Activated CD4-positive, alpha-beta T cell treated with anti-CD3 and anti-CD28 coated beads for 24 hours (primary cell): ENCODE measurements around the gene XIRP1.

Source experiments
- DNase-seq, 2 donors: peaks; one replicate each; pipeline ENCODE4 v3.0.0-alpha.2; 2020; ENCODE audit warnings: low read depth in 2 of 2

The XIRP1 gene

DNA sequence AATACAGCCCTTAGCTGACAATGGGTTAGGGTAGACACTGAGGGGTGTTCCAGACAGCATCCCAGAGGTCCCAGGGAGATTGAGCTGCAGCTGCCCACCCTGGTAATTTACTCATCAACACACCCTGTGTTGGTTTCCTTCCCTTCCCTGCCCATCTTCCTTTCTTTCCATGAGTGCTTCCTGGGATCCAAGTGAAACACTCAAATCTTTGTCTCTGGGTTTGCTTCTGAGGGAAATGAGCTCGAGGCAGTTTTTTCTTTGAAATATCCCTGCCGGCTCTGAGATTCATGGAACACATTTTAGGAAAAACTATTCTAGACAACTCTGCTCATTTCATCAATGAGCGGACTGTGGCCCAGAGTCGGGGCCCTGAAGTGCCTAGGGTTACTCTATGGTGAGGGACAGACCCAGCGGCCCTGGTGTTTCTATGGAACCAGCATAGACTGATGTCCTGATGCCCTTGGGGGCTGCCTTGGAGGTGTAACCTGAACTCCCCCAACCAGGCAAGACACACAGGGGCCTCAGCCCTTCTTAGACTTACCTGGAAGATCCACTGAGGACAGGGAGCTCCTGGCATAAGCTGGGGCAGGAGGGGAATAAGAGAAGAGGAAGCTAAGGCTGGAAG, 24.1 kb downstream of the XIRP1 start:
- no peak for DNase-seq

DNA sequence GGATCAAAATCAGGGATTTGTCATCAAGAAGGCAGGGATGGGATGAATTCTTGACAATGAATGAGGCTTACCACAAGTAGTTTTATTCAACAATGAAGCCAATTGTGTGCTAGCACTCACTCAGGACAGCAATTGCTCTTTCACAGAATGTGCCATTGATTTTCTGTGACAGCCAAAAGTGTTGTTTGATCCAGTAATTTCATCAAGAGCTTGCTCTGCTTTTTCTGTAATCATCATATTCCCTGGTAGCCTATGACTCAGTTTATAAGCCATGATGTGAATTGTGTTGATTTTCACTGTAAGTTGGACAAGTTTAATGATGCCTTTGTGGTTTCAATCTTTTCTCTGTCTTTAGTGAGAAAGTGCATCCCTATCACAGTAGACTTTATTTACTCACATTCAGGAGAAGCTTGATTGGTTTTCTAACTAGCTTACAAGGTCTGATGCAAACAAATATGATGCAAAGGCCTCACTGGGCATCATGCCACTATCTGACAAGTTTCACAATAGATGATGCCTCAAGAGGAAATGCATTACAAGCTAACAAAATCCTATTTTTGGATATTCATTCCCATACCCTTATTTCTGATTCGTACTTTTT, 25.4 kb downstream of the XIRP1 start:
- no peak for DNase-seq

DNA sequence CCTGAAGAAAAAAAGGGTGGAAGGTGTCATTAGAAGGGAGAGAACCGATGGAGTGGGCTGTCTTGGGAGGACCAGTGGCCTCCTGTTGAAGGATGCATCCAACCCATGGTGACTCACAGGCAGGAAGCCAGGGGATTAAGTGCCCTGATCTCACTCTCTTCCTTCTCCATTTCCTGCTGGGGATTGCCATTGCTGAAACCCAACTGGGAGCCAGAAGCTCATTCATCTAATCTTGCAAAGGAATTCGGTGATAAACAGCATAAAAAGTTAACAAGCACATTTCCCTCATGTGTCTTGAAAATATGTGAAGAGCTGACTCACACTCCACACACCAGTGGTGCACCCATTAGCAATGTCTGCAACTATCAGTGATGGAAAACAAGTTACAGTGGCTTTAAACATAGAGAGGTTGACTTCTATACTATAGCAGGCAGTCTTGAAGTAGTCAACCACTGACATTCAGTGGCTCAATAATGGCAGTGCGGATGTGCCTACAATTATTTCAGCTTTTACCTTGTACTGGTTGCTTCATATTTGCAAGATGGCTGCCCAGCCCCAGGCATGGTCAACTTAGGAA, 26.2 kb downstream of the XIRP1 start:
- no peak for DNase-seq

DNA sequence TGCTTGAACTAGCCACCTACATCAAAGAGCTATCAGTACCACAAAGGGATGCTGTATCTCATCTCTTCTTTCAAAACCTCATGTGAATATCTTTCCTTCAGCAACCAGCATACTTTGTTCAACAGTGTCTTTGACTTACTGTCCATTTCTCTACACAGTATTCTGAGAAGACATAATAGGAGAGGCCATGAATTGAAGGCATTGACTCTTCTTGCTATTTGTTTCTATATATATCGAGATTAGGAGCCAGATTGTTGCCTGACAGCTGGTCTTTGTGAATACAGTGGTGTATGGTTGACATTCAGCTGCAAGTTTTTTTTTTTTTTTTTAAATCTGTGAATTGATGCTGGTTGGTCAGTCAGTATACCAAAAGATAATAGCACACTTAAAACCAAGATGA, 26.9 kb downstream of the XIRP1 start:
- DNase-seq, result no peak

DNA sequence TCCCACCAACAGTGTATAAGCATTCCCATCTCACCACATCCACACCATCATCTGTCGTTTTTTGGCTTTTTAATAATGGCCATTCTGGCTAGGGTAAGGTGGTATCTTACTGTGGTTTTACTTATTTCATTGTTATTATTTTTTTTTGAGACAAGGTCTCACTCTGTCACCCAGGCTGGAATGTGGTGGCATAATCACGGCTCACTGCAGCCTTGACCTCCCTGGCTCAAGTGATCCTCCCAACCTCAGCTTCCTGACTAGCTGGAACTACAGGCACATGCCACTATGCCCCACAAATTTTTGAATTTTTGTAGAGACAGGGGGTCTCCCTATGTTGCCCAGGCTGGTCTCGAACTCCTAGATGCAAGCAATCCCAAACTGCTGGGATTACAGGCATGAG, 28.0 kb downstream of the XIRP1 start:
- no peak for DNase-seq

DNA sequence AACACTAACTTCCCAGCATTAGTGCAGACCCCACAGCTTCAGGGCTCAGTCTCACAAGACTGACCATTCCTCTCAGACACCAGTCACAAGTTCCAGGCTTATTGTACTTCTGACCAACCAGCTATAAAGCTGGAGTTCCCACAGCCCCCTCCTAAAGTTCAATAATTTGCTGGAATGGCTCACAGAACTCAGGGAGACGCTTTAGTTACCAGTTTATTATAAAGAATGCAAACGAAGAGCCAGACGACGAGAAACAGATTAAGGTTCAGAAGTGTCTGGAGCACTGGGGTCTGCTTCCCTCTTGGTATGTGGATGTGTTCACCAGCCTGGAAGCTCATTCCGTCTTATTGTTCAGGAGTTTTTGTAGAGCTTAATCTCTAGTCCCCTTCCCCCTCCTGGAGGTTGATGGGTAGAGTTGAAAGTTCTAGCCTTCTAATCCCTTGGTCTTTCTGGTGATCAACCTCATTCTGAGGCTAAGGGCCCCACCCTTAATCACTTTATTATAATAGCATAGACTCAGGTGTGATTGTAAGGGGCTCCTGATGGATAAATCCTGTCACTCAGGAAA, 34.2 kb downstream of the XIRP1 start:
- DNase-seq, result no peak

DNA sequence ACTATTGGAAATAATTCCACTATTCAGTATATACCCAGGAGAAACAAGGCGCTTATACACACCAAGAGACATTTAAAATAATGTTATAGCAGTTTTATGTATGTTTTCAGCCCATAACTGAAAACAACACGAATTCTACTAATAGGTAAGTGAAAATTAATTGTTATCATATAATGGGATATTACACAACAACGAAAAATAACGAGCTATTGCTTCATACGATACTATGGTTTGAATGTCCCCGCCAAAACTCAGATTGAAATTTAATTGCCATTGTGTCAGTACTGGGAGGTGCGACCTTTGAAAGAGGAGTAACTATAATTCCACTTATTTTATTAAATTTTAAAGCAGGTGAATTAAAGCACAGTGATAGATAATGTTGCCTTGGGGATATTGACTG, 35.0 kb downstream of the XIRP1 start:
- no peak for DNase-seq

DNA sequence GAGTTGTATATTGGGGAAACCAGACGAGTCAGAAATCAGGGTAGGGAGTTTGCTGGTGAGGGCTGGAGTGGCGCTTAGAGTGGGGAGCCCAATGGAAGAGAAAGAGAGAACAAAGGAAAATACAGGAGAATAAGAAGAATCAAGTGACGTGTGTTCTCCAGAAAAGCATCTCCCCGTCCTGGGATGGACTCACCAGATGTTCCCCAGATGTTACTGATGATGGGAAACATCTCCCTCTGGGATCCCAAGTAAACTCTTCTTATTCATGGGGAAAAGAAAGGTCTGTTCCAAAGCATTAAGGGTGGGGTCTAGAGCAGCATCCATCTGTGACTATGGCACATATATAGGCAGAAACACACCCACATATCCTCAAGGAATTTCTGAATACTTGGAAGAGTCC, 36.0 kb downstream of the XIRP1 start:
- no peak for DNase-seq

DNA sequence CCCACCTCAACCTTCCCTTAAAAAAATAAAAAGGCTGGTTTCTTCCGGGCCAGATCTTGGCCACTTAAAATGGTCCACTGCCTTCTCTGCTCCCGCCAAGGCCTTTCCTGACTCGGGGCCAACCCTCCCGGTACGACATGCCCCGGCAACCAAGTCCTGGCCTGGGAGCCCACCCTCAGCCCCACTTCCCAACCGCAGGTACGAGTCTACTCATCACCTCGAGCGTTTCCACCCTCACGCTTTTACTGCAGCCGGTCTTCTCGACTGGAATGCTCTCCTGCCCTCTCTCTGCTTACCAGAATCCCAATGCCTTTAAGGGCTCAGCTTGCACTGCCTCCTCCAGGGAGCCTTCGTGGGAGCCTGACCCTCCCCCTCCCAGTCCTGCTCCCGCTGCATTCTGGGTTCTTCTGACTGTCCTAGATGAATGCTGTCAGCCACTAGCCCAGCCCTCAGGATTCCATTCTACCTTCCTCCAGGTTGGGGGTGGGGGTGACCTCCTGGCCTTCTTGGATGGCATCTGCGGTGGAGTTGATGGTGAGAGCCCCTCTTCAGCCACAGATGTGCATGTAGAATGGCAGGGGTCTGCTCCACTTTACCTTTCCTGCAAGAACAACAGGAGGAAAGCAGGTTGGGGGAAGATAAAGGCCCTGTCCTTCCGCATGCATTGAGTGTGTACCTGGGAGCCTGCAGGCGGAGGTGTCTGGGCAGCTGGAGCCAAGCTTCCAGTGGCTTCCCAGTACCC, 37.9 kb downstream of the XIRP1 start:
- no peak for DNase-seq

DNA sequence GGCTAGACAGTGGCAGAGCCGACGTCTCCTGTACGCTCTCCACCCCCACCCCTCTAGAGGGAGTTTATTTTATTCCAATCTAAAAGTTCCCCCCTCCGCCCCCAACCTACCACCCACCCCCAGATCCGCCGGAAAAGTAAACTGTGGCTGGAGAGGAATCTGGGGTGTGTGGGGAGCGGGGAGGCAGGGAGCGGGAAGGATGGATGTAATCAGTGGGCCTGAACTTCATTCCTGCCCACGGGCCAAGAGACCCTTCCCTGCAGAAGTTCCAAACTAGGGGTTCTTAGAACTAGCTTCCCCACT, 38.5 kb downstream of the XIRP1 start:
- no peak for DNase-seq

DNA sequence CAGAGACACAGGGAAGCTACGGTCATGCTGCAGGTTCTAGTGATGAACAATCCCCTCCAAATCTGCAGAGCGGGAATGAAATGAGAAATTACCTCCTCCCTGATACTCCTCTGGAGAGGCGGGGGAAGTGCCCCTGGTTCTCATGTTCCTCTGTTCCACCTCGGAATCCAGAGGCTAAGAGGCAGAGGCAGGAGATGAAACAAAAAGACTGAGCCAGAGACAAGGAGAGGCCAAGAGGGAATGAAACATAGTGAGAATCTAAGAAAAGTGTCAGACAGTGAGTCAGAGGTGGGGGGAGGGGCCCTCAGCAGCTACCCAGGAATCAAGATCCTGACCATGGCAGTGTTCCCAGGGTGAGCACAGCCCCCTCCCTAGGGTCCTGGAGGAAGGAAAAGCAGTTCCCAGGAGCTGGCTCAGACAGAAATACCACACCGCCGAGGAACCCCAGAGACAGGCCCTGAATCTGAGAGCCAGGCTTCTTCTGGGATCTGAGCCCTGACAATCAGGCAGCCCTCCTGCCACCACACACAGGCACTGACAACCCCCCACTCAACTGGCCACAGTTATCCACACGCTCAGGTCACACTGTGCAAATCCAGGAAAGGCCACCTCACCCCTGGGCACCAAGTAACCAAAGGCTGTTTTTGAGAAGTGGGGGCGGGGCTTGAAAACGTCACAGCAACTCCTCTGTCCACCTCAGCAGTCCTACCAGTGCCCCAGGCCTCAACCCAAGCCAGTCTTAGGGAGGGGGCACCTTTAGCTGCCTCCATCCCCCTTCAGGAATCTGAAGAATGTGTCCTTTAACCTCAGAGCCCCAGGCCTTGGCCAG, 41.4 kb downstream of the XIRP1 start:
- peak; percentile 63 to 66 for DNase-seq

DNA sequence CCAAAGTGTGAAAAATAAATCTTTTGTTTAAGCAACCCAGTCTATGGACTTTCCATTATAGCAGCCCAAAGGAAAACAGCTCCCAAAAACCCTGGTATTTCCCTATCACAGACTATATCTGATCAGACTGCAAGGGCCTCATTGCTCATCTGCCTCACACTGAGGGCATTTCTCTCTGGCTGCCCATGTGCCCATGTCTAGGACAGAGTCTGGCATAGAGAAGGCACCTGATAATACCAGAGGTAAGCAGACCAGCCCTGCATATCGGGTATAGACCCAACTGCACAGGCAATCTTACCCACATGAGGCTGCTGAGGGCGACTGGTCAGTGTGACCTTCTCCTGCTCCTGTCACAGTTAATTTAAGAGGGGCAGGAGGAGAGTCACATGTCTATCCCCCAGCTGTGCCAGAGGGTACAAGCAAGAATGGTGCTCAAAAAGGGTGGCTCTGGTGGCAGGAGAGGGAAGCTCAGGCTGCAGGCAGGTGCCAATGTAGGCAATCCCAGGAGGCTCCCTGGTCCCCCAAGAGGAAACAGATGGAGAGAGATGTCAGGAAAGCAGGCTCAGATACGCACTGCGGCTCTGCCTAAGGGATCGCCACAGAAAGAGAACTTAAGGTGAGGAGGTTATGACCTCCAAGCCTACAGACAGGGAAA, 42.1 kb downstream of the XIRP1 start:
- DNase-seq, result no peak

DNA sequence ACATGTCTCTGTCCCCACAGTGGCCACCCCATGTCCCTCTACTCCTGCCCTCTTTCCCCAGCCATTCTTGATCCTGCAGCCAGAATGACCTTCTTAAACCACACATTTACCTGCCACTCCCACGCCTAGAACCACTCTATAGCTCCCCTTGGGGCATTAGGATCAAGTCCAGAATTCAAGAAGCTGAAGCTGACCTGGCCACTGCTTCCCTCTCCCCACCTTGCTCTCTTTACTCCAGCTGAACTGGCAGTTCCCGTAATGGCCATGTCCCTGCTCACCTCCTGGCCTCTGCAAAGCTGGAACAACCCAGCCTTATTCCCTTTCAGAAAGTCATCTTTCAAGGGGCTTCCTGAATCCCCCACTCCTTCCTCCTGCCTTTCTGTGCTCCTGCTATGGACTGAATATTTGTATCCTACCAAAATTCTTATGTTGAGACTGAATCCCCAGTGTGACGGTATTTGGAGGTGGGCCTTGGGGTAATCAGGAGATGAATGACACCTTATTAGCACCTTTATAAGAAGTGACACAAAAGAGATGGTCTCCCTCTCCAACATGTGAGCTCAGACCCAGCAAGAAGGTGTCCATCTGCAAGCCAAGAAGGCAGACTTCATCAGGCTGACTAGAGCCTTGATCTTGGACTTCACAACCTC, 42.8 kb downstream of the XIRP1 start:
- DNase-seq, result no peak

DNA sequence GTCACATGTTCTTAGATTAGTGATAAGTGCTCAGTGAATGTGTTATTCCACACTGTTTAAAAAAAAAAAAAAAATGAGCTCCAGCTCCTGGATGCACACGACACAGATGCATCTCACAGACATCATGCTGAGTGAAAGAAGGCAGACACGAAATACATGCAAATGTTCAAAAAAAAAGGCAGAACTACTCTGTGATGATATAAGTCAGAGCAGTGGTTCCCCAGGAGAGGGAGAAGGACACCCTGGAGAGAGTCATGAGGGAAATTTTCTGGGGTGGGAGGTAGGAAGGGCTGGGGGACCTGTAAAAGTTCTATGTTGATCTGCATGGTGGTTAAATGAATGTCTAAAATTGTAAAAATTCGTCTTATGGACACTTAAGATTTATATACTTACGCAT, 43.3 kb downstream of the XIRP1 start:
- DNase-seq, result no peak

DNA sequence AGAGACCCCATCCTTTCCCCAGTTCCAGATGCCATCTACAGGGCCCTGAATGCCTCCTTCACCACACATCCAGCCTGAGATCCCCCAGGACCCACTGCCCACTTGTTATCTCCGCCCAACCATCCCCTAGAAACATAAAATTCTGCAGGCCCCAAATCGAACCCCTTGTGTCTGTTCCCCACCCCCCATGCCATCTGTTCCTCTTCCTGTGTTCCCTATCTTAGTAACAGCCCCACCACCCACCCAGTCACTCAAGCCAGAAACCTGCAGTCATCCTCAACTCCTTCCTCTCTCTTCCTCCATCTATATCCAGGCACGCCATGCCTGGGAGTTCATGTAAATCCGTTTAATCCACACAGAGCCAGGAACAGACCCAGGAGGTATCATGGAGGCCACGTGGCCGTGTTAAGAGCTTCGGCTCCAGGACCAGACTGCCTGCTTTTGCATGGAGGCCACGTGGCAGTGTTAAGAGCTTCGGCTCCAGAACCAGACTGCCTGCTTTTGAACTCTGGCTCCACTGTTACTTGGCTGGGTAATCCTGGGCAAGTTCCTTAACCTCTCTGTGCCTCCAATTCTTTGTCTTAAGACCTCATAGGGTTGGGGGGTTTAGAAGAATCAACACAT, 43.8 kb downstream of the XIRP1 start:
- DNase-seq, result no peak

DNA sequence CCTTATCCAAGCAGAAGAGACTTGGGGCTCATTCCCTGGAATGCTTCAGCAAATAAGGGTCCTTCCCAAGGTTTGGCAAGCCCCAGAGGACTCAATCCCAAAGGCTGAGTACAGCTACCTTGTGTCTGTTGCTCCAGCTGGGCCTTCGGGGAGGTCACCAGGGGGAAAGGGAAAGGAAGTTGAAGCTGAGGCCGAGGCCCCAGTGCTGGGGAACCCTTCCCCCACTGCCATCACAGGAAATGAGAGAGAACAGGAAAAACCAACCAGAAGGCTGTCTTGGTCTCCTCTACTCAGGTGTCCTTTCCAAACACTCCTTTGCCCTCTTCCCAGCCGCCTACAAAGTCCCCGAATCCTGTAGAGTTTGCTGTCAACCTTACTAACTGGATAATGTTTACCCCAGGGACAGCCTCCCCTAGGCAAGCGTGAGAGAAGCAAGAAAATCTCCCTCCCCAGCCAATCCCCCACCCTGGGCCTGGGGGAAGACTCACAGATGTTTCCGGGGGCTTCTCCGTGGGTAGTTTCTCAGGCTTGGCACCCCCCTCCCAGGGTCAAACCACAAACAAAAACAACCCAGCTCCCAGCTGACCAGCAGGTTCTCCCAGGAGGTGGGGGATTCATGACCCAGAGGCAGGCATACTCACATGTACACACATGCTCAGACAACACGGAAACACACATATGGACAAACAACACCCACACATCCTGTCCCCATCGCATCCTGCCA, 44.5 kb downstream of the XIRP1 start:
- no peak for DNase-seq

DNA sequence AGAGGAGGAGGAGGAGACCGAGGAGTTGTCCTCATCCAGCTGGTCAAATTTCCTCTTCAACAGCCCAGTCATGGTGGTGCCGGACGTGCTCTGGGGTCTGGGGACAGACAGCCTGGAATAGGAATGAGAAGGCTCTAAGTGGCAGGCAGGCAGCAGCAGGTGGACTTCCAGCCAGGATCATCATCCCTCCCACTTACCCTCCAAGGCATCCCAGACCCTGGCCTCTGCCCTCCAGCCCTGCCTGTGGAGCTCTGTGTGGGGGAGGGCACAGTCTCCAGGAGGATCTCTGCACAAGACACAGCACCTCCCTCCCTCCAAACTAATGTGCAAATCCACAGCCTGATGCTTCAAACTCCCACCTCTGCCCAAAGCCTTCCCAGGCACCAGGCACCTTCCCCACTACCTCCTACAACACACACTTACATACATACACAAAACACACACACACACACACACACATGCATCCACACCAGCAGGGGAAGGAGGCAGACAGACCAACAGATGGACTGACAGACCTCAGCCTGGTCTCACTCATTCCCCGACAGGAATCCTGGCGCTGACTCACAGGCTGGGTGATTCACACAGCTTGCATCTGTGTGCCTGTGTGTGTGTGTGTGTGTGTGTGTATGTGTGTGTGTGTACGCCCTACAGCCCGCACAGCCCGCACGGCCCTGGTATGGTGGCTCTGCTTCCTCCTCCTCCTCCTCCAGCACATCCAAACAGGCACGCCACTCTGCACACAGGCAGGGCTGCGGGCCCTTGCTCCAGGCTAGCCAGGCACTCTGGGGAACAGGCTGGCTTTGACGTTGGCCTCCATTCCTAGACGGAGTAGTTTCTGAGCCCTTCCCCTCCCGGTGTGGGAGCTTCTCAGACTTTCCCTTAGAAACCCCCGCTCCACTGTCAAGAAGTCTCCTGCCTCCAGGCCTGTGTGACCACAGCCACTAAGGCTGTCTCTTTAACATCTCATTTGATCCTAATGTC, 45.5 kb downstream of the XIRP1 start:
- DNase-seq, result peak; percentile 67 to 74

DNA sequence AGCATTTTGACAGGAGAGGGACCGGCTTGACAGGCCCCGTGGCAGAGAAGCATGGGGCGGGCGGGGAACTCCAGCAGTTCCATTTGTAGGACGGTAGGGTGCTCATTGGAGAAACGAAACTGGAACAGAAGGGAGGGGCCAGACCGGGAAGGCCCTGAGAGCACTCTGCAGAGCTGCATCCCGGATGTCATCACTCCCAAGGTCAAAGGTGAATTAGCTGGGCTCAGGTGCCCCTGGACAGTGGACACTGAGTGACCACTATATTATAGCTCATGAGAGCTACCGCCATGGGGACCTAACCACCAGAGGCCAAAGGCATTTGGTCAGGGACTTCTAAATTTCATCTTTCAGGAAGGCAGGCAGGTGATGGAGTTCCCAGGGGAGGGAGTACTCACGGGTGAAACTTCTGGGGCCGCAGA, 46.3 kb downstream of the XIRP1 start:
- DNase-seq, result no peak
